ENCODE results near the gene NRXN3.

The NRXN3 gene

DNA sequence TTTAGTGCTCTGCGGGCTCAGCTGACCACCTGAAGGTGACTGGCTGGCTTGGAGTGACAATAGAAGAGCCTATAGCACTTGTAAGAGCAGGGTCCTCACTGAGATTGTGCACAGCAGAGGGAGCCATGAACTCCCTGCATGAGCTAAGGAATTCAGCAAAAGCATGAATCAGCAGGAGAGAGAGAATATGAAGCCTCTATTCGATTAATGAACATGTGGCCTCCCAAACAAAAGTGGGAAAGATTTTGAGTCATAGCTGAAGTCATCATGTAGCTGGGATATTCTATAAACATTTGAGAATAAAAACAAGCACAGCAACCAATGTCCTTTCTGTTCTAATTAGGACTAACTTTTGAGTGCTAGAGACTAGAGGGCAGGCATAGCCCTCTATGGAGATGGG lies 1414.5 kb downstream of the NRXN3 start:
- TF ChIP-seq, protein P1, sequence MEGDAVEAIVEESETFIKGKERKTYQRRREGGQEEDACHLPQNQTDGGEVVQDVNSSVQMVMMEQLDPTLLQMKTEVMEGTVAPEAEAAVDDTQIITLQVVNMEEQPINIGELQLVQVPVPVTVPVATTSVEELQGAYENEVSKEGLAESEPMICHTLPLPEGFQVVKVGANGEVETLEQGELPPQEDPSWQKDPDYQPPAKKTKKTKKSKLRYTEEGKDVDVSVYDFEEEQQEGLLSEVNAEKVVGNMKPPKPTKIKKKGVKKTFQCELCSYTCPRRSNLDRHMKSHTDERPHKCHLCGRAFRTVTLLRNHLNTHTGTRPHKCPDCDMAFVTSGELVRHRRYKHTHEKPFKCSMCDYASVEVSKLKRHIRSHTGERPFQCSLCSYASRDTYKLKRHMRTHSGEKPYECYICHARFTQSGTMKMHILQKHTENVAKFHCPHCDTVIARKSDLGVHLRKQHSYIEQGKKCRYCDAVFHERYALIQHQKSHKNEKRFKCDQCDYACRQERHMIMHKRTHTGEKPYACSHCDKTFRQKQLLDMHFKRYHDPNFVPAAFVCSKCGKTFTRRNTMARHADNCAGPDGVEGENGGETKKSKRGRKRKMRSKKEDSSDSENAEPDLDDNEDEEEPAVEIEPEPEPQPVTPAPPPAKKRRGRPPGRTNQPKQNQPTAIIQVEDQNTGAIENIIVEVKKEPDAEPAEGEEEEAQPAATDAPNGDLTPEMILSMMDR (IDR thresholded peaks at IDR 0.05), result no peak

DNA sequence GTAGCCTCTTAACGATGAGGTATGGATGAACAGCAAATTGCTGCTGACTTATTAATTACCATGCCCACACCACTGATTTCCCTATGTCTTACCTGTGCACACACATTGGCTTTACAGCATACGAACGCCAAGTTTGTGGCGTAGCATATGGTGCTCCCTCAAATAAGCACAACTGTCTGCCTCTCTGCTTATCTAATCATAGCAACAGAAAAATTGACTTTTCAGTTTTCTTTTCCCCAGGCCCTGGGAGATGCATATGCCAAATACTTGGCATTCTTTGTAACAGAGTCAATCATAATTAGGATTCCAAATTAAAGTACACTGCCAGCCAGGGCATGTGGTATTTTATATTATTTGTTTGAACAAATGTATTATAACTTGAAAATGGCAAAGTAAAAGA lies 1415.7 kb downstream of the NRXN3 start:
- TF ChIP-seq, protein P1 (IDR thresholded peaks at IDR 0.05), result no peak

DNA sequence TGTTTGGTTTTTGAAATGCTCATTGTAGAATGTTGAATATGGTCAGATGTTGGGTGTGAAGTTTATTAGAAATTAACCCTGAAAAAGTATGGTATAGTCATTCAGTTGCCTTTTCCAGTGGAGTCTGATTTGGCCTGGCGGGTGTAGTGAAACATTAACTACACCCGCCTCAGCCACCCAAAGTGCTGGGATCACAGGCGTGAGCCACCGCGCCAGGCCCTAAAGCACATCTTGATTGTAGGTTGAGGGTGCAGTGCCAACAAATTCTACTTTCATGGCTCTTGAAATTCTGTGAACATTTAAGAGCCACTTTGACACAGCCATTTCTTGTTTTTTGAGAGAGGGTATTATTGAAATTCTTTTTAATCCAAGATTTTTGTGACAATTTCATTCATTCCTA lies 1416.2 kb downstream of the NRXN3 start:
- TF ChIP-seq, protein P1 (IDR thresholded peaks at IDR 0.05), result no peak

DNA sequence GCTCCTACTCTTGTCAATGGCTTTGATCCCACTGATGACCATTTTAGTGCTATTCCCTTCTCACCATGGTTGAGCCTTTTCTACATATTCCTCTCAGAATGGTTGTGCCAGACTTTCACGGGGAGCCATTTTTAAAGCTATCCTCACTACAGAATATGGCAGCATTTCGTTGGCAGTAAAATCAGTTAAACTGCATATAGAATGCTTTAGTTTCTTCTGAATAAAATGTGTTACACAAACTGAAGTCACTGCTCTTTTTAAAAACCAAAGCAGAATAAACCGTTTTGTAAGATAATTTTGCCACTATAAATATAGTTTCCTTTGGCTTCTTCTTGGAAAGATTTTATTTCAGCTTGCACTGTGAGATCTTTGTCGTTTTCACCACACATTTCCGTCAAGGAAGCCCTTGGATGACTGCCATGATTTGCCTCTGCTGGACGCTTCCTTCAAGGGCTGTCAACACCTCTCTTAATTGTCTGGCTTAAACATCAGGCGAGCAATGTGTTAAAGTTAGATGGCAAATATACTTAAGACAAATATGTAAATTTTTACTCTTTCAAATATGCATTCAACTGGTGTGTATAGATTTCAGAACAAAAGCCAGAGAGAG lies 1416.9 kb downstream of the NRXN3 start:
- TF ChIP-seq, protein P1 (IDR thresholded peaks at IDR 0.05), result no peak

DNA sequence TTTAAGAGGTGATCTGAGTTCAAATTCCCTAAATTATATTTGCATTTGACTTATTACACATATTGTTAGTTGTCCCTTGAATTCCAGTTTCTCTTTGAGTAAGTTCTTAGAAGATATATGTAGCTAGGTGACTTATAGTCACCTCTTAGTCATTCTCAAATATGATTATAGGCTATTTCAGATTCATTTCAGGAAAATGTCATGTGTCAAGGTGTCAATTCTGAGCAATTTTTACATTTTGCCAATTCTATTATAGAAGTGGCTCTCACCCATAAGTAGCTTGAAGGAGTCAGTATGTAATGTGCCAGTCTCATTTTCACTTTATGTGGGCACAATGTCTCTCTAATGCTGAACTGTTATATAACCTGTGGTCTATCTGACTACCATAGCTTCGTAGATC lies 1417.7 kb downstream of the NRXN3 start:
- TF ChIP-seq, protein P1 (IDR thresholded peaks at IDR 0.05), result no peak

DNA sequence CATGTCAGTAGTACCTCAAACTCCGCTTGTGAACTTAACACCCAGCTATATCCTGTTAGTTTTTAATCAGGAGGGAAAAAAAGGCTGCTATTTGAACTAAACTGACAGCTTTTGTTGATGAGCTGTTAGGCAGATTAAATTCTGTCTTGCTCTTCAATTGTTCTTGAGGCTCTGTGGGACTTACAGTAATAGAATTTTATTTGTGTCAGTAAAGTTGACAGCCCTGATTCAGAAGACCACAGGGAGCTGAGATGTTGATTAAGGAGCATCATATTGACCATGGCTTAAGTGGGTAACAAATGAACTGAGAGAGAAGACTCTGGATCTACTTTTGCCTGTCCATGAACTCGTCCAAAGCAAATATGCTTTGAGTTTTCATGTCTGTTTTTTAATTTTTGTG lies 1418.2 kb downstream of the NRXN3 start:
- TF ChIP-seq, protein P1 (IDR thresholded peaks at IDR 0.05), result no peak

DNA sequence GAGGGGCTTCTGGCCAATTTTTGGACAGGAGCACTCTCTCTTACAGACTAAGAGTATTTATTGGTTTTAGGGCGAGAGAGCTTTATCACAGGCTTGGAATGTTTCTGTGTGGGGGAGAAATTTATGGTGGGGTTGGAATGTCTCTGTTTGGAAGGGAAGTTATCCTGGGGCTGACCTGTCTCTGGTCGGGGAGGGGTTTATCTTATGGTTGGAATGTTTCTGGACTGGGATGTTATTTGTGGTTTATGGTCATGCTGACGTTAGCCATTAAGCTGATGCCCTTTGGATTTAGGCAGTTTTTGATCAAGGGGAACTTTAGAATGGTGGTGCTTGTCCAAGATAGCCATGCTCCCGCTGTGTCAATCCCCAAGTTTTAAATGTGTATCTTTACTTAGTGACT lies 1426.4 kb downstream of the NRXN3 start:
- TF ChIP-seq, protein P1 (IDR thresholded peaks at IDR 0.05), result no peak

DNA sequence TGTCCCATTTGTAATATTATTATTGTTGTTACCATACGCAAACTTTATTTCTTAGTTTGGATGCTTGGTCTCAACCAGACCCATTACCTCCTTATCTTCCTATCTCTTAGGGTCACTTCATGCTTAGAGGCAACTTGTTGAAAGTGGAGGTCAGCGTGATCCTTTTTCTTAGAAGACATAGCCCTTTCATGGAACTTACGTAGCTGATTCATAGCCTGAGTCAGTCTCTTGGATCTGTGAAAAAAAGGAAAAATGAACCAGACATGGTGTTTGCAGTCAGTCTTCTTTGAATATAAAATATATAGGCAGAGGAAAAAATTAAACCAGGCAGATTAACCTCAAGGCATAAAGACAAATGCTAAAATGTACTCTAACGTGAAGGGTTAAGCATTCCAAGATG lies 1427.4 kb downstream of the NRXN3 start:
- TF ChIP-seq, protein P1 (IDR thresholded peaks at IDR 0.05), result no peak

Data from LNCAP (cell line).